GM12892 (cell line): ENCODE data around the gene CHST10.

Experiments
- POLR2A ChIP-seq: IDR thresholded peaks from 2 replicates; pipeline ENCODE4 v1.6.1; 2011; ENCODE audit warnings: low read depth, low read length, control low read depth
- POLR2AphosphoS5 ChIP-seq: IDR thresholded peaks from 2 replicates; pipeline ENCODE4 v1.6.1; 2011; ENCODE audit warnings: low read depth, low read length, control low read depth

- TF ChIP-seq POLR2A = no peak
- no peak for TF ChIP-seq POLR2AphosphoS5
Measured at GRCh38 chr2:100406120-100406508, 11.4 kb downstream of the CHST10 start.
